GM23338 (cell line): ENCODE results near the gene KRT3. TPM values are rescaled to one million over a fixed set of nuclear protein-coding genes. Genes with fewer than 3 reads are reported as not detected.

Experiments used
- ATAC-seq: fragments of 200-7000 bp; cut with Tn5 transposase; 3 replicates; pipeline ENCODE4 v1.9.1; 2020
- DNase-seq: peaks from one replicate; pipeline ENCODE4 v3.0.0-alpha.2; 2015; ENCODE audit warnings: low spot score
- H2AFZ ChIP-seq: fragments of 200-600 bp; sonication (generic); 2 replicates; pipeline ENCODE4 v1.8.0; 2016; ENCODE audit warnings: antibody characterized with exemption, mild to moderate bottlenecking, moderate library complexity
- H3F3A ChIP-seq: fragments of 200-600 bp; sonication (generic); replicated peaks from 2 replicates; pipeline ENCODE4 v1.8.0; 2017; ENCODE audit warnings: antibody characterized with exemption, mixed run types, low read depth
- H3K27ac ChIP-seq: fragments of 200-600 bp; sonication (generic); 2 replicates; pipeline ENCODE4 v1.6.1; 2016; ENCODE audit warnings: low read depth
- H3K27me3 ChIP-seq: fragments of 200-600 bp; sonication (generic); 2 replicates; pipeline ENCODE4 v1.8.0; 2016; ENCODE audit warnings: mild to moderate bottlenecking, mixed run types, moderate library complexity; ENCODE audit not compliant: insufficient read depth
- H3K36me3 ChIP-seq: fragments of 200-600 bp; sonication (generic); 2 replicates; pipeline ENCODE4 v1.8.0; 2016; ENCODE audit warnings: mild to moderate bottlenecking; ENCODE audit not compliant: insufficient read depth
- H3K4me1 ChIP-seq: fragments of 200-600 bp; sonication (generic); 2 replicates; pipeline ENCODE4 v1.8.0; 2016; ENCODE audit warnings: mild to moderate bottlenecking, moderate library complexity; ENCODE audit not compliant: insufficient read depth
- H3K4me2 ChIP-seq: fragments of 200-600 bp; sonication (generic); 2 replicates; pipeline ENCODE4 v1.7.1; 2017; ENCODE audit warnings: mixed run types
- H3K4me3 ChIP-seq: fragments of 200-600 bp; sonication (generic); 2 replicates; pipeline ENCODE4 v1.6.1; 2016; ENCODE audit warnings: mixed run types
- H3K79me2 ChIP-seq: fragments of 200-600 bp; sonication (generic); replicated peaks from 2 replicates; pipeline ENCODE4 v1.8.0; 2017; ENCODE audit warnings: mild to moderate bottlenecking; ENCODE audit not compliant: insufficient read depth
- H3K9me2 ChIP-seq: fragments of 200-600 bp; sonication (generic); 2 replicates; pipeline ENCODE4 v1.8.0; 2017; ENCODE audit not compliant: insufficient read depth
- H4K20me1 ChIP-seq: fragments of 200-600 bp; sonication (generic); replicated peaks from 2 replicates; pipeline ENCODE4 v1.8.0; 2017; ENCODE audit warnings: mild to moderate bottlenecking; ENCODE audit not compliant: insufficient read depth
- H3K27ac Mint-ChIP-seq: 2 replicates; pipeline ENCODE4 v1.8.0; 2020; ENCODE audit warnings: inconsistent platforms, mild to moderate bottlenecking, moderate library complexity, mixed read lengths
- H3K27me3 Mint-ChIP-seq: 3 replicates; pipeline ENCODE4 v1.8.0; 2022; ENCODE audit warnings: low read depth, mild to moderate bottlenecking, moderate library complexity, mixed read lengths, inconsistent platforms; ENCODE audit not compliant: insufficient read depth, poor library complexity
- H3K36me3 Mint-ChIP-seq: 3 replicates; pipeline ENCODE4 v1.8.0; 2021; ENCODE audit warnings: low read depth, mild to moderate bottlenecking, inconsistent platforms, moderate library complexity, mixed read lengths
- H3K4me1 Mint-ChIP-seq: 3 replicates; pipeline ENCODE4 v1.8.0; 2020; ENCODE audit warnings: mild to moderate bottlenecking, inconsistent platforms, mixed read lengths
- H3K4me3 Mint-ChIP-seq: 3 replicates; pipeline ENCODE4 v1.8.0; 2021; ENCODE audit warnings: moderate library complexity, mild to moderate bottlenecking, inconsistent platforms, mixed read lengths
- H3K9me3 Mint-ChIP-seq: 3 replicates; pipeline ENCODE4 v1.8.0; 2020; ENCODE audit warnings: moderate library complexity, mild to moderate bottlenecking, inconsistent platforms, mixed read lengths
- CREB1 ChIP-seq: fragments of 250-450 bp; sonication (Bioruptor Pico); IDR thresholded peaks from 2 replicates; pipeline ENCODE4 v1.5.0; 2020; ENCODE audit warnings: low read depth, mild to moderate bottlenecking, moderate library complexity
- EZH2 ChIP-seq: fragments of 200-600 bp; sonication (generic); IDR thresholded peaks from one replicate; pipeline ENCODE4 v1.8.0; 2017; ENCODE audit warnings: antibody characterized with exemption, mild to moderate bottlenecking, low read depth; ENCODE audit not compliant: unreplicated experiment
- EZH2phosphoT487 ChIP-seq: fragments of 200-600 bp; sonication (generic); IDR thresholded peaks from one replicate; pipeline ENCODE4 v1.8.1; 2018; ENCODE audit warnings: antibody characterized with exemption; ENCODE audit not compliant: unreplicated experiment
- JUNB ChIP-seq: IDR thresholded peaks from one replicate; pipeline ENCODE4 v1.6.1; 2016; ENCODE audit warnings: antibody characterized with exemption; ENCODE audit not compliant: unreplicated experiment
- POLR2AphosphoS5 ChIP-seq: IDR thresholded peaks from 2 replicates; pipeline ENCODE4 v1.6.1; 2016; ENCODE audit warnings: antibody characterized with exemption, low read depth
- STAT1 ChIP-seq: IDR thresholded peaks from one replicate; pipeline ENCODE4 v1.6.1; 2016; ENCODE audit warnings: antibody characterized with exemption; ENCODE audit not compliant: unreplicated experiment
- ZNF114 ChIP-seq: fragments of 250-450 bp; sonication (Bioruptor Pico); IDR thresholded peaks from 2 replicates; pipeline ENCODE4 v1.5.0; 2020; ENCODE audit warnings: mild to moderate bottlenecking, moderate library complexity
- ZNF331 ChIP-seq: fragments of 250-450 bp; sonication (Bioruptor Pico); IDR thresholded peaks from 2 replicates; pipeline ENCODE4 v1.5.0; 2020; ENCODE audit warnings: low read depth, mild to moderate bottlenecking, moderate library complexity
- polyA plus RNA-seq: library from polyadenylated mRNA; unstranded; fragments of >200 nt; fragmentation: Nextera tagmentation; extraction: Ambion mirVana; gene quantifications from 2 replicates; pipeline ENCODE4 v1.2.1, GENCODE V29; 2016
- total RNA-seq: library from RNA; depleted of rRNA; stranded (reverse); fragments of >200 nt; shearing (Covaris generic); gene quantifications from 2 replicates; pipeline ENCODE4 v1.2.3, GENCODE V29; 2014
- TF ChIP-seq, protein P1 (sequence below): IDR thresholded peaks from one replicate; pipeline ENCODE4 v1.6.1; 2018; ENCODE audit warnings: antibody characterized with exemption; ENCODE audit not compliant: unreplicated experiment
- TF ChIP-seq, protein P2 (sequence below): fragments of 250-450 bp; sonication (Bioruptor Pico); IDR thresholded peaks from 2 replicates; pipeline ENCODE4 v1.5.0; 2020; ENCODE audit warnings: mild to moderate bottlenecking, moderate library complexity
- TF ChIP-seq, protein P3 (sequence below), 2 experiments: fragments of 200-600 bp in 1 of 2; sonication (generic) in 1 of 2; conservative IDR thresholded peaks; 2 replicates each; pipeline versions ENCODE4 v1.5.1 to v1.6.1; 2016 to 2017; ENCODE audit warnings: antibody characterized with exemption in 2 of 2, low read depth in 2 of 2, mild to moderate bottlenecking in 2 of 2, moderate library complexity in 1 of 2

Gene KRT3
- total and polyA plus RNA-seq, 2 experiments from 2014 or later, result not detected

DNA sequence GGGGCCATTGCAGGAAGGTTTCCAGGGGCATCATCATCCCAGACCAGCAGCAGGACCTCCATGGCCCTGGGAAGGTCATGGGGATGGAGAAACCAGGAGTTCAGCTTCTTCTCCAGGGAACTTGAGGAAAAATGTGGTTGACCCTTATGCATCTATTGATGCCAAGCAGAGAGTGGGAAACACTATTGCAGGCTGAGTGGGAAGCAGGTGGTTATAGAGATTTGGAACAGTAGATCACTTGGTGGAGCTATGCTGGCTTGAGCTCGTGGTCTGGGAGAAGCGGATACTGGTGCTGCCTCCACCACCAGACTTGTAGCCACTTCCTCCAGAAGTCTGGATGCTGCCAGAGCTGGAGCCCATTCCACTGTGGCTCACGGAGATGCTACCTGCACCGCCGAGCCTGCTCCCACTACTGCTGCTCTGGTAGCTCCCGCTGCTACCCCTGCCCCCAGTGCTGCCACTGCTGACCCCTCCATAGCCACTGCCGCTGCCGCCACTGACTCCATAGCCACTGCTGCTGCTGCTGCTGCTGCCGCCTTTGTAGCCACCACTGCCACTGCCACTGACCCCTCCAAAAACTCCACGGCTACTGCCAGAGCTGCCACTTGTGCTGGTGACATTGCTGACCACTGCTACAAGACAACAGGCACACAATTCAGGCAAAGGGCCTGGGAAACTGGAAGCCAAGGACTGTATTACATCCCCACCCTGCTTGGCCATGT, 27.3 kb downstream of the KRT3 start:
- Histone ChIP-seq H3K4me2 (no peak overlapping the region), H4K20me1 (no peaks in the 10 kb centered on the region), H3K4me3 (no peak overlapping the region), H2AFZ (no peak overlapping the region), H3K79me2 (no peaks in the 10 kb centered on the region), H3K27ac (no peak overlapping the region), H3K36me3 (no peaks in the 10 kb centered on the region), H3K9me2 (0 out of 2 replicates have a peak, but pooled peaks cover 6% of the 10 kb centered on the region), H3K4me1 (no peaks in the 10 kb centered on the region), H3K27me3 (no peaks in the 10 kb centered on the region), H3F3A (no peaks in the 10 kb centered on the region)
- DNase-seq (no peak), ATAC-seq (no peak)
- no peak overlapping the region for H3K4me3 Mint-ChIP-seq
- no peaks in the 10 kb centered on the region for H3K36me3 Mint-ChIP-seq
- H3K4me1 Mint-ChIP-seq, result no peaks in the 10 kb centered on the region
- TF ChIP-seq, protein P1, sequence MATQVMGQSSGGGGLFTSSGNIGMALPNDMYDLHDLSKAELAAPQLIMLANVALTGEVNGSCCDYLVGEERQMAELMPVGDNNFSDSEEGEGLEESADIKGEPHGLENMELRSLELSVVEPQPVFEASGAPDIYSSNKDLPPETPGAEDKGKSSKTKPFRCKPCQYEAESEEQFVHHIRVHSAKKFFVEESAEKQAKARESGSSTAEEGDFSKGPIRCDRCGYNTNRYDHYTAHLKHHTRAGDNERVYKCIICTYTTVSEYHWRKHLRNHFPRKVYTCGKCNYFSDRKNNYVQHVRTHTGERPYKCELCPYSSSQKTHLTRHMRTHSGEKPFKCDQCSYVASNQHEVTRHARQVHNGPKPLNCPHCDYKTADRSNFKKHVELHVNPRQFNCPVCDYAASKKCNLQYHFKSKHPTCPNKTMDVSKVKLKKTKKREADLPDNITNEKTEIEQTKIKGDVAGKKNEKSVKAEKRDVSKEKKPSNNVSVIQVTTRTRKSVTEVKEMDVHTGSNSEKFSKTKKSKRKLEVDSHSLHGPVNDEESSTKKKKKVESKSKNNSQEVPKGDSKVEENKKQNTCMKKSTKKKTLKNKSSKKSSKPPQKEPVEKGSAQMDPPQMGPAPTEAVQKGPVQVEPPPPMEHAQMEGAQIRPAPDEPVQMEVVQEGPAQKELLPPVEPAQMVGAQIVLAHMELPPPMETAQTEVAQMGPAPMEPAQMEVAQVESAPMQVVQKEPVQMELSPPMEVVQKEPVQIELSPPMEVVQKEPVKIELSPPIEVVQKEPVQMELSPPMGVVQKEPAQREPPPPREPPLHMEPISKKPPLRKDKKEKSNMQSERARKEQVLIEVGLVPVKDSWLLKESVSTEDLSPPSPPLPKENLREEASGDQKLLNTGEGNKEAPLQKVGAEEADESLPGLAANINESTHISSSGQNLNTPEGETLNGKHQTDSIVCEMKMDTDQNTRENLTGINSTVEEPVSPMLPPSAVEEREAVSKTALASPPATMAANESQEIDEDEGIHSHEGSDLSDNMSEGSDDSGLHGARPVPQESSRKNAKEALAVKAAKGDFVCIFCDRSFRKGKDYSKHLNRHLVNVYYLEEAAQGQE, result no peak
- no peak for TF ChIP-seq POLR2AphosphoS5
- no peak for TF ChIP-seq ZNF114 (CRISPR knock-in tag)
- TF ChIP-seq EZH2, result no peak
- TF ChIP-seq CREB1 (CRISPR knock-in tag), result no peak
- TF ChIP-seq, protein P2, sequence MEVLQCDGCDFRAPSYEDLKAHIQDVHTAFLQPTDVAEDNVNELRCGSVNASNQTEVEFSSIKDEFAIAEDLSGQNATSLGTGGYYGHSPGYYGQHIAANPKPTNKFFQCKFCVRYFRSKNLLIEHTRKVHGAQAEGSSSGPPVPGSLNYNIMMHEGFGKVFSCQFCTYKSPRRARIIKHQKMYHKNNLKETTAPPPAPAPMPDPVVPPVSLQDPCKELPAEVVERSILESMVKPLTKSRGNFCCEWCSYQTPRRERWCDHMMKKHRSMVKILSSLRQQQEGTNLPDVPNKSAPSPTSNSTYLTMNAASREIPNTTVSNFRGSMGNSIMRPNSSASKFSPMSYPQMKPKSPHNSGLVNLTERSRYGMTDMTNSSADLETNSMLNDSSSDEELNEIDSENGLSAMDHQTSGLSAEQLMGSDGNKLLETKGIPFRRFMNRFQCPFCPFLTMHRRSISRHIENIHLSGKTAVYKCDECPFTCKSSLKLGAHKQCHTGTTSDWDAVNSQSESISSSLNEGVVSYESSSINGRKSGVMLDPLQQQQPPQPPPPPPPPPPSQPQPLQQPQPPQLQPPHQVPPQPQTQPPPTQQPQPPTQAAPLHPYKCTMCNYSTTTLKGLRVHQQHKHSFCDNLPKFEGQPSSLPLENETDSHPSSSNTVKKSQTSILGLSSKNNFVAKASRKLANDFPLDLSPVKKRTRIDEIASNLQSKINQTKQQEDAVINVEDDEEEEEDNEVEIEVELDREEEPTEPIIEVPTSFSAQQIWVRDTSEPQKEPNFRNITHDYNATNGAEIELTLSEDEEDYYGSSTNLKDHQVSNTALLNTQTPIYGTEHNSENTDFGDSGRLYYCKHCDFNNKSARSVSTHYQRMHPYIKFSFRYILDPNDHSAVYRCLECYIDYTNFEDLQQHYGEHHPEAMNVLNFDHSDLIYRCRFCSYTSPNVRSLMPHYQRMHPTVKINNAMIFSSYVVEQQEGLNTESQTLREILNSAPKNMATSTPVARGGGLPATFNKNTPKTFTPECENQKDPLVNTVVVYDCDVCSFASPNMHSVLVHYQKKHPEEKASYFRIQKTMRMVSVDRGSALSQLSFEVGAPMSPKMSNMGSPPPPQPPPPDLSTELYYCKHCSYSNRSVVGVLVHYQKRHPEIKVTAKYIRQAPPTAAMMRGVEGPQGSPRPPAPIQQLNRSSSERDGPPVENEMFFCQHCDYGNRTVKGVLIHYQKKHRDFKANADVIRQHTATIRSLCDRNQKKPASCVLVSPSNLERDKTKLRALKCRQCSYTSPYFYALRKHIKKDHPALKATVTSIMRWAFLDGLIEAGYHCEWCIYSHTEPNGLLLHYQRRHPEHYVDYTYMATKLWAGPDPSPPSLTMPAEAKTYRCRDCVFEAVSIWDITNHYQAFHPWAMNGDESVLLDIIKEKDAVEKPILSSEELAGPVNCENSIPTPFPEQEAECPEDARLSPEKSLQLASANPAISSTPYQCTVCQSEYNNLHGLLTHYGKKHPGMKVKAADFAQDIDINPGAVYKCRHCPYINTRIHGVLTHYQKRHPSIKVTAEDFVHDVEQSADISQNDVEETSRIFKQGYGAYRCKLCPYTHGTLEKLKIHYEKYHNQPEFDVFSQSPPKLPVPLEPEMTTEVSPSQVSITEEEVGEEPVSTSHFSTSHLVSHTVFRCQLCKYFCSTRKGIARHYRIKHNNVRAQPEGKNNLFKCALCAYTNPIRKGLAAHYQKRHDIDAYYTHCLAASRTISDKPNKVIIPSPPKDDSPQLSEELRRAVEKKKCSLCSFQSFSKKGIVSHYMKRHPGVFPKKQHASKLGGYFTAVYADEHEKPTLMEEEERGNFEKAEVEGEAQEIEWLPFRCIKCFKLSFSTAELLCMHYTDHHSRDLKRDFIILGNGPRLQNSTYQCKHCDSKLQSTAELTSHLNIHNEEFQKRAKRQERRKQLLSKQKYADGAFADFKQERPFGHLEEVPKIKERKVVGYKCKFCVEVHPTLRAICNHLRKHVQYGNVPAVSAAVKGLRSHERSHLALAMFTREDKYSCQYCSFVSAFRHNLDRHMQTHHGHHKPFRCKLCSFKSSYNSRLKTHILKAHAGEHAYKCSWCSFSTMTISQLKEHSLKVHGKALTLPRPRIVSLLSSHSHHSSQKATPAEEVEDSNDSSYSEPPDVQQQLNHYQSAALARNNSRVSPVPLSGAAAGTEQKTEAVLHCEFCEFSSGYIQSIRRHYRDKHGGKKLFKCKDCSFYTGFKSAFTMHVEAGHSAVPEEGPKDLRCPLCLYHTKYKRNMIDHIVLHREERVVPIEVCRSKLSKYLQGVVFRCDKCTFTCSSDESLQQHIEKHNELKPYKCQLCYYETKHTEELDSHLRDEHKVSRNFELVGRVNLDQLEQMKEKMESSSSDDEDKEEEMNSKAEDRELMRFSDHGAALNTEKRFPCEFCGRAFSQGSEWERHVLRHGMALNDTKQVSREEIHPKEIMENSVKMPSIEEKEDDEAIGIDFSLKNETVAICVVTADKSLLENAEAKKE (CRISPR knock-in tag), result no peak
- TF ChIP-seq ZNF331 (CRISPR knock-in tag), result no peak
- TF ChIP-seq JUNB, result no peak
- no peak for TF ChIP-seq EZH2phosphoT487
- TF ChIP-seq, protein P3, sequence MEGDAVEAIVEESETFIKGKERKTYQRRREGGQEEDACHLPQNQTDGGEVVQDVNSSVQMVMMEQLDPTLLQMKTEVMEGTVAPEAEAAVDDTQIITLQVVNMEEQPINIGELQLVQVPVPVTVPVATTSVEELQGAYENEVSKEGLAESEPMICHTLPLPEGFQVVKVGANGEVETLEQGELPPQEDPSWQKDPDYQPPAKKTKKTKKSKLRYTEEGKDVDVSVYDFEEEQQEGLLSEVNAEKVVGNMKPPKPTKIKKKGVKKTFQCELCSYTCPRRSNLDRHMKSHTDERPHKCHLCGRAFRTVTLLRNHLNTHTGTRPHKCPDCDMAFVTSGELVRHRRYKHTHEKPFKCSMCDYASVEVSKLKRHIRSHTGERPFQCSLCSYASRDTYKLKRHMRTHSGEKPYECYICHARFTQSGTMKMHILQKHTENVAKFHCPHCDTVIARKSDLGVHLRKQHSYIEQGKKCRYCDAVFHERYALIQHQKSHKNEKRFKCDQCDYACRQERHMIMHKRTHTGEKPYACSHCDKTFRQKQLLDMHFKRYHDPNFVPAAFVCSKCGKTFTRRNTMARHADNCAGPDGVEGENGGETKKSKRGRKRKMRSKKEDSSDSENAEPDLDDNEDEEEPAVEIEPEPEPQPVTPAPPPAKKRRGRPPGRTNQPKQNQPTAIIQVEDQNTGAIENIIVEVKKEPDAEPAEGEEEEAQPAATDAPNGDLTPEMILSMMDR (conservative IDR thresholded peaks at IDR 0.05; ENCODE audit: low read depth in 2 of 2), result no peak
- TF ChIP-seq STAT1, result no peak
- H3K27me3 Mint-ChIP-seq, result no peaks in the 10 kb centered on the region
- H3K27ac Mint-ChIP-seq, result no peak overlapping the region
- H3K9me3 Mint-ChIP-seq, result no peaks in the 10 kb centered on the region
